Measurements from ENCODE around the gene SLC35B2.

- TF ChIP-seq CTCF (IDR thresholded peaks at IDR 0.05) = no peak; the same call in 1 of the 2 replicates
- TF ChIP-seq MXI1 (IDR thresholded peaks at IDR 0.05; ENCODE audit: low read depth, low read length) = peak; percentile 90
- TF ChIP-seq YY1 (IDR thresholded peaks at IDR 0.05; ENCODE audit: low read depth) = no peak
- TF ChIP-seq TAF1 (IDR thresholded peaks at IDR 0.05; ENCODE audit: borderline replicate concordance, low read depth, low read length) = no peak
- TF ChIP-seq POLR2AphosphoS5 (IDR thresholded peaks at IDR 0.05; ENCODE audit: low read depth, low read length) = no peak
- TF ChIP-seq, protein P1, sequence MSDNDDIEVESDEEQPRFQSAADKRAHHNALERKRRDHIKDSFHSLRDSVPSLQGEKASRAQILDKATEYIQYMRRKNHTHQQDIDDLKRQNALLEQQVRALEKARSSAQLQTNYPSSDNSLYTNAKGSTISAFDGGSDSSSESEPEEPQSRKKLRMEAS (IDR thresholded peaks at IDR 0.05; ENCODE audit: low read depth) = peak; percentile 78
- TF ChIP-seq JUND (IDR thresholded peaks at IDR 0.05) = no peak
- TF ChIP-seq, protein P2, sequence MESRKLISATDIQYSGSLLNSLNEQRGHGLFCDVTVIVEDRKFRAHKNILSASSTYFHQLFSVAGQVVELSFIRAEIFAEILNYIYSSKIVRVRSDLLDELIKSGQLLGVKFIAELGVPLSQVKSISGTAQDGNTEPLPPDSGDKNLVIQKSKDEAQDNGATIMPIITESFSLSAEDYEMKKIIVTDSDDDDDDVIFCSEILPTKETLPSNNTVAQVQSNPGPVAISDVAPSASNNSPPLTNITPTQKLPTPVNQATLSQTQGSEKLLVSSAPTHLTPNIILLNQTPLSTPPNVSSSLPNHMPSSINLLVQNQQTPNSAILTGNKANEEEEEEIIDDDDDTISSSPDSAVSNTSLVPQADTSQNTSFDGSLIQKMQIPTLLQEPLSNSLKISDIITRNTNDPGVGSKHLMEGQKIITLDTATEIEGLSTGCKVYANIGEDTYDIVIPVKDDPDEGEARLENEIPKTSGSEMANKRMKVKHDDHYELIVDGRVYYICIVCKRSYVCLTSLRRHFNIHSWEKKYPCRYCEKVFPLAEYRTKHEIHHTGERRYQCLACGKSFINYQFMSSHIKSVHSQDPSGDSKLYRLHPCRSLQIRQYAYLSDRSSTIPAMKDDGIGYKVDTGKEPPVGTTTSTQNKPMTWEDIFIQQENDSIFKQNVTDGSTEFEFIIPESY (IDR thresholded peaks at IDR 0.05; ENCODE audit: borderline replicate concordance, low read depth) = no peak
- no peak for TF ChIP-seq TCF12 (IDR thresholded peaks at IDR 0.05)
- no peak for TF ChIP-seq RAD21 (IDR thresholded peaks at IDR 0.05; ENCODE audit: low read length)
- no peak for TF ChIP-seq REST (IDR thresholded peaks at IDR 0.05; ENCODE audit: low read depth, low read length)
- no peak for TF ChIP-seq RFX5 (IDR thresholded peaks at IDR 0.05; ENCODE audit: low read length)
- no peak for TF ChIP-seq EP300 (IDR thresholded peaks at IDR 0.05; ENCODE audit: borderline replicate concordance in 1 of 2, low read depth in 1 of 2, low read length in 1 of 2)
- no peak for TF ChIP-seq RCOR1 (IDR thresholded peaks at IDR 0.05; ENCODE audit: low read length)
These were observed 33.9 kb downstream of the SLC35B2 start, which contains the start of gene SLC29A1 for GRCh38 chr6:44223319-44224028.
